Thoracic aorta (tissue), 2 donors: ENCODE results near the gene PYHIN1. TPM values are rescaled to one million over a fixed set of nuclear protein-coding genes. Genes with fewer than 3 reads are reported as not detected.

Experiments used
- ATAC-seq: fragments of 150-250 bp; one replicate; pipeline ENCODE4 v1.8.0; 2017; ENCODE audit warnings: low read depth; ENCODE audit not compliant: insufficient number of reproducible peaks, low FRiP score
- DNase-seq: peaks from one replicate; pipeline ENCODE4 v3.0.0-alpha.2; 2020; ENCODE audit warnings: low spot score
- H3K27ac ChIP-seq, 2 donors: fragments of 200-600 bp; sonication (generic); 1 replicate in 1 of 2; 2 replicates in 1 of 2; pipeline ENCODE4 v1.5.1; 2016; ENCODE audit warnings: mild to moderate bottlenecking in 2 of 2, moderate library complexity in 2 of 2
- H3K27me3 ChIP-seq: fragments of 200-600 bp; sonication (generic); replicated peaks from 2 replicates; pipeline ENCODE4 v1.6.0; 2016; ENCODE audit warnings: mild to moderate bottlenecking; ENCODE audit not compliant: insufficient read depth
- H3K36me3 ChIP-seq: fragments of 200-600 bp; sonication (generic); one replicate; pipeline ENCODE4 v1.5.1; 2016
- H3K4me1 ChIP-seq, 2 donors: fragments of 200-600 bp; sonication (generic); 1 replicate in 1 of 2; 2 replicates in 1 of 2; pipeline versions ENCODE4 v1.5.1 to v1.6.0; 2016; ENCODE audit warnings: low read depth in 2 of 2, mild to moderate bottlenecking in 1 of 2; ENCODE audit not compliant: control insufficient read depth in 1 of 2
- H3K4me3 ChIP-seq: fragments of 200-600 bp; sonication (generic); 2 replicates; pipeline ENCODE4 v1.5.1; 2016; ENCODE audit warnings: mild to moderate bottlenecking
- H3K9me3 ChIP-seq: fragments of 200-600 bp; sonication (generic); 2 replicates; pipeline ENCODE4 v1.5.1; 2016
- total RNA-seq, 2 donors: library from RNA; depleted of rRNA; stranded (reverse); fragments of >200 nt; gene quantifications; one replicate each; pipeline versions ENCODE4 v1.1.0 to v1.2.3, GENCODE V29; 2016
- TF ChIP-seq, protein P1 (sequence below): fragments of 200-600 bp; sonication (generic); IDR thresholded peaks from one replicate; pipeline ENCODE4 v1.5.1; 2019; ENCODE audit warnings: antibody characterized with exemption

The PYHIN1 gene
- total RNA-seq, 2 donors from 2014 or later: 2.8 to 6.5 TPM

DNA sequence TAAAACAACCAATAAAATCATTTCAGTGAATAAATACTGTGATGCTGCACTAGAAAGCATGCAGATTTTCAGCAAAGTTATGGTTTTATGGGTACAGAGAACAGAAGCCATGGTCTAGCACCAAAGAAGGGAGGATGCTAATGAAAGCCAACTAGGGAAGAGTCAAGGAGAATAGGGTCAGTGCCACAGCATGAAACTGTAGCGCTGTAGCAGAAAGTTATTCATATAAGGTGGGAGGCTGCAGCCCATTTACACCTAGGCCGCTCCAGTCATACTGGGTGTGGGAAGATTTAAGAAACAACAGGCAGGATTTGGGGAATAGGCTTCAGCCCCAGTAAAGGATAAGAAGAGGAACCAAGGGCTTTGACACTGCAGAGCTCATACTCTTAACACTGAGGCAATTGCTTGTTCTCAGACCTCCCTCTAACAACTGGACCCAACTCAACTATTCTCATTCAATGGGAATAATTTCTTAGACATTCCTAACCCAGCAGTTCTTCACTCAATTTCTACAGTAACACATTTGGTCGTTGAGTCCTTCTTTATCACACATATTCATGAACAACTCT is 82.7 kb downstream of the PYHIN1 start:
- ATAC-seq (no peak), DNase-seq (no peak)
- H3K4me3 ChIP-seq: peak overlapping the region; percentile 78
- H3K9me3 ChIP-seq: no peaks in the 10 kb centered on the region
- H3K27me3 ChIP-seq: no peaks in the 10 kb centered on the region
- TF ChIP-seq, protein P1, sequence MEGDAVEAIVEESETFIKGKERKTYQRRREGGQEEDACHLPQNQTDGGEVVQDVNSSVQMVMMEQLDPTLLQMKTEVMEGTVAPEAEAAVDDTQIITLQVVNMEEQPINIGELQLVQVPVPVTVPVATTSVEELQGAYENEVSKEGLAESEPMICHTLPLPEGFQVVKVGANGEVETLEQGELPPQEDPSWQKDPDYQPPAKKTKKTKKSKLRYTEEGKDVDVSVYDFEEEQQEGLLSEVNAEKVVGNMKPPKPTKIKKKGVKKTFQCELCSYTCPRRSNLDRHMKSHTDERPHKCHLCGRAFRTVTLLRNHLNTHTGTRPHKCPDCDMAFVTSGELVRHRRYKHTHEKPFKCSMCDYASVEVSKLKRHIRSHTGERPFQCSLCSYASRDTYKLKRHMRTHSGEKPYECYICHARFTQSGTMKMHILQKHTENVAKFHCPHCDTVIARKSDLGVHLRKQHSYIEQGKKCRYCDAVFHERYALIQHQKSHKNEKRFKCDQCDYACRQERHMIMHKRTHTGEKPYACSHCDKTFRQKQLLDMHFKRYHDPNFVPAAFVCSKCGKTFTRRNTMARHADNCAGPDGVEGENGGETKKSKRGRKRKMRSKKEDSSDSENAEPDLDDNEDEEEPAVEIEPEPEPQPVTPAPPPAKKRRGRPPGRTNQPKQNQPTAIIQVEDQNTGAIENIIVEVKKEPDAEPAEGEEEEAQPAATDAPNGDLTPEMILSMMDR: no peak
- H3K36me3 ChIP-seq: peaks cover 11% of the 10 kb centered on the region
- peaks cover 9 to 27% of the 10 kb centered on the region in 2 donors for H3K4me1 ChIP-seq
- no peak overlapping the region for H3K27ac ChIP-seq

DNA sequence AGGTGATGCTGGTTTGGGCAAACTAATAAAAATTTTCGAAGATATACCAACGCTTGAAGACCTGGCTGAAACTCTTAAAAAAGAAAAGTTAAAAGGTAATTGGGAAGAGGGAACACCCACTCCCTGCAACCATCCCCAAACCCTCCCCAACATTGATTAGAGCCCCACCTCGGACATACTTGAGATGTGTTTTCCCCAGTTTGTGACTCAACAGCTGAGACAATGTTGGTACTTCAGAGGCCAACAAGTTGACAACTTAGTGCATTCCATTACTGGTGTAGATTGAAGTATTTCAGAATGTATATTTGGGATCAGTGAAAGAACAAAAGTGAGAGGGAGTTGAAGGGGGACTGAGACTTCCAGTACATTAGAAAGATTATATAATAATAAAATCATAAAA is 83.5 kb downstream of the PYHIN1 start:
- no peaks in the 10 kb centered on the region for H3K9me3 ChIP-seq
- no peak overlapping the region for H3K4me3 ChIP-seq
- ATAC-seq (no peak), DNase-seq (no peak)
- peaks cover 12% of the 10 kb centered on the region for H3K36me3 ChIP-seq
- H3K27ac ChIP-seq: no peak overlapping the region
- no peaks in the 10 kb centered on the region for H3K27me3 ChIP-seq
- H3K4me1 ChIP-seq: peaks cover 5 to 23% of the 10 kb centered on the region in 2 donors
- TF ChIP-seq, protein P1: no peak

DNA sequence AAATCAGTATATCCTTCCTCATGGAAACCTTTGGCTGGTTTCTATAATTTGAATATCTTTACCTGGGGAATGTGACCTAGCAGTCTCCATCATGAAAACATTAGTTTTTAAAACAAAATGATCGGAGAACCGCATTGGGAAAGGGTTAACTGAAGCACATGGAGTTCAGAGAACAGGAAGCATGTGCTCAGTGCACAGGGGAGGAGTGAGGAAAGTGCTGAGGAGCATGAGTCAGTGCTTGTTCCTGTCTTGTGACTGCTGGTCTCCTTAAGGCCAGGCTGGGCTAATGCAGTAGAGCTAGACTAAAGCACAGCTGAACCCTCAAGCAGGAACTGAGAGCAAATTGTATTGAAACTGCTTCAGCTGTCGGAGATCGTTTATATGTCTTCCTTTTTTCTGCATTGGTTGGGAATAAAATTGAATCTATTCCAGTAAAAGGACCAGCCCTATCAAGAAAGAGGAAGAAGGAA is 84.1 kb downstream of the PYHIN1 start:
- H3K27ac ChIP-seq: no peak overlapping the region

DNA sequence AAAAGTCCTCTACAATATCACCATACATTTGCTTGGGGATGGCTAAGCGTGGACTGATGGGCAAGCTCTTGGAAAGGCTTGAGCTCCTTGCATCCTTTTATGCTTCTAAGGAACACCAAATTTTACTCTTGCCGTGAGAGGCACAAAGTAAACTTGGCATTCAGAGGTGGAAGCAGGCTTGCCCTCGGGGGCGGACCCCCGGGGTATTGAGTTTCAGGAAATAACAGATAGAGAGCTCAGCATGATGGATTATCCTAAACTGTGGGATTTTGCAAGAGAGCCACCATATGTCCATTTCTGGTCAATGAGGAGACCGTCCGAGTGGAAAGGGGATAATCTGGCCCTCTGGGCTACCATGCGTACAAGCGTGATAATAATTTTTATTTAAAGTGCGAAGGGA is 92.4 kb downstream of the PYHIN1 start:
- no peak overlapping the region for H3K4me3 ChIP-seq
- no peak overlapping the region for H3K27ac ChIP-seq
- H3K36me3 ChIP-seq: peaks cover 7% of the 10 kb centered on the region
- DNase-seq (no peak), ATAC-seq (no peak)
- no peaks in the 10 kb centered on the region for H3K9me3 ChIP-seq
- TF ChIP-seq, protein P1: no peak
- no peaks in the 10 kb centered on the region for H3K27me3 ChIP-seq
- peaks cover 8 to 10% of the 10 kb centered on the region in 2 donors for H3K4me1 ChIP-seq

More for the DNA sequence above, 84.1 kb downstream of the PYHIN1 start:
- ATAC-seq (peak; percentile 88), DNase-seq (peak; percentile 37)
- Histone ChIP-seq H3K36me3 (peaks cover 16% of the 10 kb centered on the region), H3K27me3 (no peaks in the 10 kb centered on the region), H3K9me3 (no peaks in the 10 kb centered on the region), H3K4me3 (peak overlapping the region; percentile 31), H3K4me1 (peaks cover 5 to 23% of the 10 kb centered on the region in 2 donors)
- TF ChIP-seq, protein P1: no peak

DNA sequence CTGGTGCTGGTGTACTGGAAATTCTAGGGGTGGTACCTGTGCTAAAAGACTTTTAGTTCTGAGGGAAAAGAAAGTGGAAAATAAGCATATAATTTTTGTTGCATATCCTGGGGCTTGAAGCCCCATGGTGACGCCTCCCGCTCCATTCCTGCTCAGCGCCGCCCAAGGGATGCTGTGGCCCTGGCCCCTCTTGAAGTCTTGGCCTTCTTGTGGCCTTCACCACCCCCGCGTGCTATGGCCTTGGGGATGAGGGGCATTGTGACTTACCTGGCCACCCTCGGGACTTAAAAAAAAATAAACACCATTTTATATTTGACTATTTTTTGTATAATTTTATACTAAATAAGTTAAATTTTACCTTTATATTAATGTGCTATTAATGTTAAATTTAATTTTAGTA is 93.7 kb downstream of the PYHIN1 start:
- Histone ChIP-seq H3K36me3 (peaks cover 2% of the 10 kb centered on the region), H3K9me3 (no peaks in the 10 kb centered on the region), H3K27me3 (no peaks in the 10 kb centered on the region), H3K4me1 (peaks cover 8 to 10% of the 10 kb centered on the region in 2 donors), H3K4me3 (no peak overlapping the region), H3K27ac (no peak overlapping the region)
- DNase-seq (no peak), ATAC-seq (no peak)
- TF ChIP-seq, protein P1: no peak

Other genes with a start within 250 kb of the PYHIN1 start
- not detected for gene SPTA1, start 244.8 kb upstream of the PYHIN1 start, total RNA-seq
- gene OR6K2, start 230.9 kb upstream of the PYHIN1 start, total RNA-seq: not detected
- not detected for gene OR6K3, start 210.8 kb upstream of the PYHIN1 start, total RNA-seq
- gene OR6K6, start 176.8 kb upstream of the PYHIN1 start, total RNA-seq: not detected
- gene OR6N1, start 159.4 kb upstream of the PYHIN1 start, total RNA-seq: not detected
- not detected for gene OR6N2, start 150.3 kb upstream of the PYHIN1 start, total RNA-seq
- gene MNDA, start 100.2 kb upstream of the PYHIN1 start, total RNA-seq: 10 to 100 TPM; 11.0 to 12.7 TPM
- gene IFI16, start 78.4 kb downstream of the PYHIN1 start, total RNA-seq: 100 to 1,000 TPM in 1 of 2 donors, 10 to 100 TPM in 1; 65.4 to 182 TPM
- 1 to 10 TPM; 1.1 to 3.4 TPM for gene AIM2, start 145.2 kb downstream of the PYHIN1 start, total RNA-seq
- gene CADM3, start 240.1 kb downstream of the PYHIN1 start, total RNA-seq: 1 to 10 TPM; 7.2 to 8.7 TPM